Activated T-helper 2 cell treated with anti-CD3 and anti-CD28 coated beads, Interferon-gamma antibody, Interleukin-2, Interleukin-4, amounts not matched to agents 10 μg/mL and 5 μg/mL and 100 μg/mL, durations not matched to agents 14 hours and 24 hours and 36 hours (primary cell): Measurements from ENCODE around the gene UPF3B. TPM values are rescaled to one million over a fixed set of nuclear protein-coding genes. Genes with fewer than 3 reads are reported as not detected.
"Not testable (repeated sequence)": the region's sequence is repeated elsewhere in the genome, so short reads cannot be mapped to it uniquely, and the experiment has no call there.

Experiments used
- DNase-seq: peaks from one replicate; pipeline ENCODE4 v3.0.0; 2021; ENCODE audit warnings: low spot score
- H3K27ac Mint-ChIP-seq: one replicate; pipeline ENCODE4 v1.8.0; 2021; ENCODE audit warnings: mixed read lengths
- H3K27me3 Mint-ChIP-seq: one replicate; pipeline ENCODE4 v1.8.0; 2021; ENCODE audit warnings: low read depth, mixed read lengths
- H3K36me3 Mint-ChIP-seq: one replicate; pipeline ENCODE4 v1.8.0; 2021; ENCODE audit warnings: low read depth, mixed read lengths
- H3K4me1 Mint-ChIP-seq: one replicate; pipeline ENCODE4 v1.8.0; 2021; ENCODE audit warnings: low read depth, mixed read lengths
- H3K4me3 Mint-ChIP-seq: one replicate; pipeline ENCODE4 v1.8.0; 2021; ENCODE audit warnings: low read depth, mild to moderate bottlenecking, moderate library complexity, mixed read lengths
- H3K9me3 Mint-ChIP-seq: one replicate; pipeline ENCODE4 v1.8.0; 2021; ENCODE audit warnings: mixed read lengths
- intact Hi-C: fragments of 100-400 bp; cut with micrococcal nuclease; formaldehyde crosslinking; loops from one replicate; pipeline ENCODE4 v1.15.1; 2023
- total RNA-seq: library from RNA; stranded (reverse); gene quantifications from 2 replicates; pipeline ENCODE4 v1.2.3, GENCODE V29; 2022

Gene UPF3B
- total RNA-seq, 1 donor from 2014 or later = 13.9 TPM

- no peak for DNase-seq
- H3K27me3 Mint-ChIP-seq = no peaks in the 10 kb centered on the region
These were observed 43.5 kb downstream of the UPF3B start for GRCh38 chrX:119809185-119809666.

GRCh38 chrX:119808461-119808860 lies 44.3 kb downstream of the UPF3B start:
- H3K27me3 Mint-ChIP-seq, DNase-seq, H3K9me3 Mint-ChIP-seq, intact Hi-C loops, H3K4me3 Mint-ChIP-seq, H3K27ac Mint-ChIP-seq, H3K36me3 Mint-ChIP-seq, H3K4me1 Mint-ChIP-seq: not testable (repeated sequence)

More at GRCh38 chrX:119809185-119809666, 43.5 kb downstream of the UPF3B start:
- Mint-ChIP-seq H3K4me3 (no peak overlapping the region), H3K4me1 (no peaks in the 10 kb centered on the region), H3K9me3 (no peaks in the 10 kb centered on the region), H3K27ac (no peak overlapping the region), H3K36me3 (peaks cover 5% of the 10 kb centered on the region)
- intact Hi-C loops = no loop called here

- H3K9me3 Mint-ChIP-seq = no peaks in the 10 kb centered on the region
These were observed 50.2 kb downstream of the UPF3B start for GRCh38 chrX:119802546-119802945.

GRCh38 chrX:119801253-119802221 lies 51.2 kb downstream of the UPF3B start:
- no peaks in the 10 kb centered on the region for H3K4me1 Mint-ChIP-seq
- no peaks in the 10 kb centered on the region for H3K27me3 Mint-ChIP-seq
- intact Hi-C loops = no loop called here
- H3K4me3 Mint-ChIP-seq = no peak overlapping the region
- H3K9me3 Mint-ChIP-seq = no peaks in the 10 kb centered on the region
- H3K27ac Mint-ChIP-seq = no peak overlapping the region
- no peaks in the 10 kb centered on the region for H3K36me3 Mint-ChIP-seq
- DNase-seq = no peak

More at GRCh38 chrX:119802546-119802945, 50.2 kb downstream of the UPF3B start:
- no peaks in the 10 kb centered on the region for H3K4me1 Mint-ChIP-seq
- no peak overlapping the region for H3K4me3 Mint-ChIP-seq
- H3K36me3 Mint-ChIP-seq = peaks cover 5% of the 10 kb centered on the region
- DNase-seq = no peak
- intact Hi-C loops = no loop called here
- H3K27me3 Mint-ChIP-seq = no peaks in the 10 kb centered on the region
- no peak overlapping the region for H3K27ac Mint-ChIP-seq

- Mint-ChIP-seq H3K36me3 (peaks cover 39% of the 10 kb centered on the region), H3K27ac (peak within 1 kb of the TSS; percentile 92), H3K9me3 (no peaks in the 10 kb centered on the region), H3K27me3 (no peaks in the 10 kb centered on the region), H3K4me3 (peak within 1 kb of the TSS; percentile 95), H3K4me1 (peaks cover 8% of the 10 kb centered on the region)
- intact Hi-C loops = loop anchor here (1.0 to 5.0 kb wide), 6 partner anchors 35 to 185 kb away; partner anchors contain the start of genes NDUFA1, NKRF, RNF113A and SEPTIN6
- peak; percentile 78 for DNase-seq
These were observed 61.1 kb downstream of the UPF3B start, which contains the start of gene RPL39 for GRCh38 chrX:119791437-119792231. RPL39 (minus strand) TSS chrX:119791630; CDS start chrX:119791576, 54 bp downstream.

- intact Hi-C loops = loop anchor here (1.0 to 5.0 kb wide), 6 partner anchors 34 to 184 kb away; partner anchors contain the start of genes NDUFA1, NKRF, RNF113A and SEPTIN6
- Mint-ChIP-seq H3K27ac (peak overlapping the region; percentile 92), H3K9me3 (no peaks in the 10 kb centered on the region), H3K4me3 (peak overlapping the region; percentile 95), H3K36me3 (peaks cover 42% of the 10 kb centered on the region), H3K4me1 (peaks cover 8% of the 10 kb centered on the region), H3K27me3 (no peaks in the 10 kb centered on the region)
- no peak for DNase-seq
These were observed 61.8 kb downstream of the UPF3B start for GRCh38 chrX:119790977-119791436.

GRCh38 chrX:119784747-119785446 lies 67.9 kb downstream of the UPF3B start:
- intact Hi-C loops = no loop called here
- DNase-seq = peak; percentile 11
- no peak overlapping the region for H3K4me3 Mint-ChIP-seq
- H3K27me3 Mint-ChIP-seq = no peaks in the 10 kb centered on the region
- H3K27ac Mint-ChIP-seq = peak overlapping the region; percentile 12
- peaks cover 17% of the 10 kb centered on the region for H3K4me1 Mint-ChIP-seq
- no peaks in the 10 kb centered on the region for H3K9me3 Mint-ChIP-seq
- peaks cover 57% of the 10 kb centered on the region for H3K36me3 Mint-ChIP-seq

Other genes starting within 250 kb of the UPF3B start
- 25.1 and 25.9 TPM in 2 replicates for gene NKRF, start 246.5 kb downstream of the UPF3B start, total RNA-seq
- 175 and 179 TPM in 2 replicates for gene SEPTIN6, start 159.8 kb downstream of the UPF3B start, total RNA-seq
- 0.46 and 0.59 TPM in 2 replicates for gene SOWAHD, start 94.4 kb downstream of the UPF3B start, total RNA-seq
- gene RPL39, start 61.3 kb downstream of the UPF3B start, total RNA-seq = 2,137 and 2,151 TPM in 2 replicates
- 24.0 and 26.8 TPM in 2 replicates for gene RNF113A, start 18.8 kb upstream of the UPF3B start, total RNA-seq
- gene NDUFA1, start 18.9 kb upstream of the UPF3B start, total RNA-seq = 82.6 and 84.4 TPM in 2 replicates
- not detected in 2 replicates for gene AKAP14, start 42.9 kb upstream of the UPF3B start, total RNA-seq
- gene NKAP, start 90.8 kb upstream of the UPF3B start, total RNA-seq = 9.8 and 10.4 TPM in 2 replicates
- not detected in 2 replicates for gene RHOXF2B, start 224.7 kb upstream of the UPF3B start, total RNA-seq